ENCODE results near the gene GID8.

Gene GID8

GRCh38 chr20:62986257-62986800, 48.4 kb downstream of the GID8 start:
- no peak for DNase-seq (ENCODE audit: low spot score)

DNA sequence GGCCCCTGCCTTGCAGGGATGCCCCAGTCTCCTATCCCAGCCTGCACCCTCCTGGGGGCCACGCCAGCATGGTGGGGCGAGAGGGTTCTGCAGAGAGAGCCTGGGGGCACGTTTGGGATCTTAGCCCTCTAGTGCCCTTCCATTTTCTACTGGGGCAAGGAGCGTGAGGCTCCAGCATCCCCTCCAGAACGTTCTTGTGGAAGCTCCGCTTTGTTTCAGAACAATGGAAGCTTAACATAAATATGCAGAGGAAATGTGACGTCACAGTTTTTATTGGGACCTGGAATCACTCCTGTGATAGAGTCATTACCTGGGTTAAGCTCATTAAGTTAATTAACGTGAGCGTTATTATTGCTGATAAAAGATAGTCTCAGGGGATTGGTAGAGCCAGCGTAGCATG, 49.2 kb downstream of the GID8 start:
- DNase-seq (ENCODE audit: low spot score) = no peak

- no peak for DNase-seq (ENCODE audit: low spot score)
Observed at GRCh38 chr20:62989201-62989601, 51.3 kb downstream of the GID8 start.

DNA sequence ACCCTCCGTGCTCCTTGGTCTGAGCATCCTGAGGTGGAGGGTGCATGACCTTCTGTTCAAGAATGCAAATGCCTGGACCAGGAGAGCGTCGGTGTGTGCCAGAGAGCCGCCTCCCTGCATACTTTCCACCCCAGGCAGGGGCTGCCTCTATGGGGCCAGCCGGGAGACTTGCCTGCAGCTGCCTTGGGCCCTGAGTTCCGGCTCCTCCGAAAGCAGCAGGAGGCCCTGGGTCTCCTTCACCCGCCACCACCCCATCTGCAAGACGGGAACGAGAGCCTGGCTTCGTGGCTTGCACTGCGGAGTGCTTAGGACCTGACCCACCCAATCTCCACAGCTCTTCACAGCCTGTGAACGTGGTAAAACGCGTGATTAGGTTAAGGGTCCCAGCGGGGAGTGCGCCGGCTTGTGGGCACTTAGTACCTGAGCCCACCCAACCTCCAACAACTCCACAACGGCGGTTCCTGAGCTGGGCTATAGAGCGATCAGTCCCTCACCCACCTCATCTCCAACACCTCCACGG, 52.4 kb downstream of the GID8 start:
- no peak for DNase-seq (ENCODE audit: low spot score)

GRCh38 chr20:62991196-62991807, 53.4 kb downstream of the GID8 start:
- no peak for DNase-seq (ENCODE audit: low spot score)

GRCh38 chr20:62991863-62992262, 53.9 kb downstream of the GID8 start:
- no peak for DNase-seq (ENCODE audit: low spot score)

DNA sequence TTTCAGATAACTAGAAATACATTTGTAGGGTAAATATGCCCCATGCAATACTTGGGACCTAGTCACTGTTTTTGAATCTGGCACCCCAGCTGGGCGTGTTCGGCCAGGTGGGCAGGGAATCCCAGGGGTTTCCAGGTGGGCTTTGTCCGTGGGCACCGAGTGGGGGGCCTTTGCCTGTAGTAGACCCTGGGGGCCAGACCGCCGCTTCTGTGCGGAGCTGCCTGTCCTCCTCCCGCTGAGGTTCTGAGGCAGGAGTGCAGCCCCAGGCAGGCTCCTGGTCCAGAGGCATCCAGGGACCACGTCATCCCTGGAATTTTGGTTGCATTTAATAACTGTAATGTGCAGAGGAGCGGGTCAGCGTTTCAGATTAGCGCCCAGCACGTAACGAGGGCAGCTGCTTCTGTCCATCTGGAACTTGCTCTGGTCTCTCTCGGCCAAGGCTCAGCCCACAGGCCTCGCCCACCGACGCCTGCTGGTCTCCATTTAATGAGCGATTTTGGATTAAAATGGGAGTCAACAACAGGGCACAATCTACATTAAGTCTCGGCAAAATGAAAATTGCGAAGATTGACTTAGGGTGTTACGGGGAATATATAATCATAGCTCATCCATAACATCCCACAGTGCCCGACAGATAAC, 56.0 kb downstream of the GID8 start:
- no peak for DNase-seq (ENCODE audit: low spot score)

DNA sequence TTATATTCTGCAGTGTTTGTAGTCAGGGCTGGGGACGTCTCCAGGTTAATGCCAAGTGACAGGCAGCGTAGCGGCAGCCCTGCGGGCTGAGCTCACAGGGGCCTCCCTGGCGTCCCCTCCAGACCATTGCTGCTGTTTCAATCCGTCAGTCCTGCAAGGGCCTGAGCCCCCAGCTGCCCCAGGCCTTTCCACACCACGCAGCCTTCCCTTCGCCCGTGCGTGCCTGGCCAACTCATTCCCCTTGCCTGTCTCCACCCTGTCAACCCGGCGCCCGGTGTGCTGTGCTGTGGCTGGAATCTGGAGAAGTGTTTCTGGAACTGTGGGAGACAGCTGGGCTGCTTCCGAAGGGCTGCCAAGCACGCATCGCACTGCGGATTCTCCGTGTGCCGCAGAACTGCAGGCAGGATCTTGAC, 56.9 kb downstream of the GID8 start:
- no peak for DNase-seq (ENCODE audit: low spot score)

DNA sequence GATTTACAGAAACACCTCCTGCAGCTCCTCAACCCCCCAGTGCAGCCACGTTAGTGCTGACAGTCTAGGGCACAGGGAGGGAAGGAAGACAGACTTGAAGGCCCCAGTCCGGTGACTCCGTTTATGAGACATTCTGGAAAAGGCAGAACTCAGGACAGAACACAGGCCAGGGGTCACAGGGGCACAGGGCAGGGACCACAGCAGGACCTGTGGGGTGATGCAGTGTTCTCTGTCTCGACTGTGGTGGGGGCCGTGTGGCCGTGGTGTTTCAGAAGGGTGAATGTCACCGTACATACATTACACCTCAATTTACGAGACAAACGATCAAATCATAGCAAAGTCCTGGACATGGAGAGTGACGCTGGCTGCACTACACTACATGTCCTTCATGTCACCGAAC, 57.5 kb downstream of the GID8 start:
- DNase-seq (ENCODE audit: low spot score) = no peak

DNA sequence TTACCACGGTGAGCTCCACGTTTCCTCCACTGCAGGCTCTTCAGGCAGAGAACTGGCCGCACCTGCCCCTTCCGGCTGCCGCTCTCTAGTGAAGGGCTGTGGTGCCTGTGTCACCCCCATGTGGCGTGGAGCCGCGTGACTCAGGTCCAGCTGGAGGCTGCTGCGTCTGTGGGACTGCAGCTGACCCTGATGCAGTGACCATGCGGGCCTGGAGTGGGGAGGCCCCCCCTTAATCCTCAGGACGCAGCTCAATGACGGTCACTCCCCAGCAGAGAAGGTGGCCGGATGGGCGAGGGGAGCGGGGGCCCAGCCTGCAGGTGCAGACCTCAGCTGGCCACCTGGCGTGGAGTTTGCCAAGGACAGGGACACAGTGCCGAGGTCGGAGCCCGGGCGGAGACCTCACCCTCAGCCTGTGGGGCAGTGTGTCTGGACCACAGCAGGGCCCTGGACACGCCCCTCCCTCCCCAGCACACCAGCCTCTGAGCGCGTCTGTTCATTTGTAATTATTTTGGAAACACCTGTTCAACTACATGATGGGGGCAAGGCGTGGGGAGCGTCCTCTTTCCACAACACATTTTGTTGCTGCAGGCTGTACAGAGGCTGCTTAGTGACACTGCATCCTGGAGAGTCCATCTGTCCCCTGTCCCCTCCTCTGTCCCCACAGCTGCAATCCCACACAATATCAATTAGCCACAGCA, 58.1 kb downstream of the GID8 start:
- no peak for DNase-seq (ENCODE audit: low spot score)

- no peak for DNase-seq (ENCODE audit: low spot score)
Observed at GRCh38 chr20:62996596-62996982, 58.6 kb downstream of the GID8 start.

GRCh38 chr20:62997417-62998035, 59.6 kb downstream of the GID8 start:
- no peak for DNase-seq (ENCODE audit: low spot score)

Measured in Ammon's horn (tissue), 1 donor.